Forelimb muscle (tissue), 1 donor: ENCODE data around the gene ARSJ. TPM values are rescaled to one million over a fixed set of nuclear protein-coding genes. Genes with fewer than 3 reads are reported as not detected.

Experiments
- polyA plus RNA-seq: library from polyadenylated mRNA; unstranded; fragments of 120-200 nt; gene quantifications from one replicate; pipeline ENCODE4 v1.2.1, GENCODE V29; 2013; ENCODE audit not compliant: insufficient read length

ARSJ gene
- polyA plus RNA-seq, 1 donor, result 3.9 TPM

Other genes with a start within 250 kb of the ARSJ start
- gene CAMK2D, start 217.9 kb downstream of the ARSJ start, polyA plus RNA-seq, result 172 TPM